Measurements from ENCODE around the gene DNMT1.

Gene DNMT1

DNA sequence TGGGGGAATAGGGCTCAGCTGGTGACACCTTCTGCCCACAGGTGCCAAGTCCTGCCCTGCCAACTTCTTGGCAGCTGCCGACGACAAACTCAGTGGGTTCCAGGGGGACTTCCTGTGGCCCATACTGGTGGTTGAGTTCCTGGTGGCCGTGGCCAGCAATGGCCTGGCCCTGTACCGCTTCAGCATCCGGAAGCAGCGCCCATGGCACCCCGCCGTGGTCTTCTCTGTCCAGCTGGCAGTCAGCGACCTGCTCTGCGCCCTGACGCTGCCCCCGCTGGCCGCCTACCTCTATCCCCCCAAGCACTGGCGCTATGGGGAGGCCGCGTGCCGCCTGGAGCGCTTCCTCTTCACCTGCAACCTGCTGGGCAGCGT is 81.2 kb downstream of the DNMT1 start:
- no peak for DNase-seq (ENCODE audit: low spot score)

DNA sequence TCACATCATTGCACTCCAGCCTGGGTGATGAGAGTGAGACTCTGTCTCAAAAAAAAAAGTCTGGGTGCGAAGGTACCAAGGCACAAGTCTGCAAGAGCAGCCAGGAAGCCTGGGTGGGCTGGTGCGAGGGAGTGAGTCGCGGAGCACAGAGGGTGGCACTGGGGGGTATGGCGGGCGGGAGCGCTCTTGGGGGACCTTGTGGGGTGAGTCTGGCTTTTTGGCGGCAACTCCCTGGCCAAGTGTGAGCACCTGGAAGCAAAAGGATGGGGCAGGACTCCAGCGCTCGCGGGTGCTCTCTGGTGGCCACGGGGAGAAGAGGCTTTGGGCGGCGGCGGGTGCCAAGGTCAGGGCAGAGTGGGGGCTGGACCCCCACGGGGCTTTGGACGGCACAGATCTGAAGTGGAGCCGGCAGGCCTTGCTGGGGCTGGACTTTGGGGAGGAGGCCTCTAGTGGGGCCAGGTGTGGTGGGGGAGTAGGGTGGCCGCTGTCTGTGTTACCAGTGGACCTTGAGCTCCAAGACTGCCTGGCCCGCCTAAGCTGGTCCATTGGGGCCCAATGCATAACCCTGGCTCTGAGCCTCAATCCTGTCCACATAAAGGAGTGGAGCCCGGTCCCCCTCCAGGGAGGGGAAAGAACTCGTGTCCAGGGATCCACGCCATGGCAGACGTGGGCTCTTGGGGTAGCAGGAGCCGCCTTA is 81.7 kb downstream of the DNMT1 start:
- DNase-seq (ENCODE audit: low spot score), result peak; percentile 49

DNA sequence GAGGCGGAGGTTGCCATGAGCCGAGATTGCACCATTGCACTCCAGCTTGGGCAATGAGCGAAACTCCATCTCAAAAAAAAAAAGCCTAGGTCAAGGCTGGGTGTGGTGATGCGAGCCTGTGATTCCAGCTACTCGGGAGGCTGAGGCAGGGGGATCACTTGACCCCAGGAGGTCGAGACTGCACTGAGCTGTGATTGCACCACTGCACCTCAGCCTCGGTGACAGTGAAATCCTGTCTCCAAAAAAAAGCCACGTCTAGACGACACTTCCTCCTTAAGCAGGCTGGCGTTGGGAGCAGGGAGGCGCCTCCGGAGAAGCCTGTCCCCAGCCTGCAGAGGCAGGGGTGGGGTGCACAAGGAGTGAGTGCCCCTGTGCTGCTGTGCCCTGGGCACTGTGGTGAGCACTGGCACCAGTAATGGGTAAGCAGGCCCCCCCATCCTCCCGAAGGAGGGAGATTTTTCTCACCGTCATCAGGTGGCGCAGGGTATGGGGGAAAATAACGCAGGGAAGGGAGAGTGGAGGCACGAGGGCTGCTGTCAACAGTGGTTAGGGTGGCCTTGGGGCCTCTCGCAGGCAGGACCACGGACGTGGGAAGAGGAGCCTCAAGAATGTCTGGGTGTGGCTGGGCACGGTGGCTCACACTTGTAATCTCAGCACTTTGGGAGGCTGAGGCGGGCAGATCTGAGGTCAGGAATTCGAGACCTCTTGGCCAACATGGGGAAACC is 82.6 kb downstream of the DNMT1 start:
- DNase-seq (ENCODE audit: low spot score), result no peak

DNA sequence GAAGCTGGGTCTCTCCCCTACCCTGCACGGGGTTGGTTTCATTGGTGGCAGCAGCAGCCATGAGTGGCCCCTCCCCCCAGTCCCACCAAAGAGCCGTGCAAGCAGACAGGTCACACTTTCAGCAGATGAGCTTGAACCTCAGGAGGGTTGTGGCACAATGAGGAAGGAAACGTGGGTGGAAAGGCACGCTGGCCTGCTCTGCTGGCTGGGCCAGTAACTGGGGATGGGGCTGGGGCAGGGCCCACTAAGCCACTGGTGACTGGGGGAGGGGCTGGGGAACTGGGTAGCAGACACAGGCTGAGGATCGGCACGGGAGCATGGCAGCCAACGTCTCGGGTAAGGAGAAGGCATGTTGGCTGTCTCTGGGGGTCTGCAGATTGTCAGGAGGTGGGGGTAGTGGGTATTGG is 83.3 kb downstream of the DNMT1 start, which contains the start of gene P2RY11:
Gene P2RY11, plus strand, starts transcription at position 289 of the 407 bp plus-strand sequence. Its CDS starts 29 bp downstream, at position 318.
- no peak for DNase-seq (ENCODE audit: low spot score)

DNA sequence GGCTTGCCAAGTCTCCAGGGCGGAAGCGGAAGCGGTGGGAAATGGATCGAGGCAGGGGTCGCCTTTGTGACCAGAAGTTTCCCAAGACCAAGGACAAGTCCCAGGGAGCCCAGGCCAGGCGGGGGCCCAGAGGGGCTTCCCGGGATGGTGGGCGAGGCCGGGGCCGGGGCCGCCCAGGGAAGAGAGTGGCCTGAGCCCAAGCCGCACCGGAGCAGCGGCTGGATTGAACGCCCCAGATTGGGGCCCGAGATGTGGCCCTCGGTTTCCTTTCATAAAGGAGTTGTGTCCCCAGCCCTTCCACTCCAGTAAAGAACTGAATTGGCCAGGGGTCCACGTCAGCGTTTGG is 83.8 kb downstream of the DNMT1 start:
- DNase-seq (ENCODE audit: low spot score), result no peak

DNA sequence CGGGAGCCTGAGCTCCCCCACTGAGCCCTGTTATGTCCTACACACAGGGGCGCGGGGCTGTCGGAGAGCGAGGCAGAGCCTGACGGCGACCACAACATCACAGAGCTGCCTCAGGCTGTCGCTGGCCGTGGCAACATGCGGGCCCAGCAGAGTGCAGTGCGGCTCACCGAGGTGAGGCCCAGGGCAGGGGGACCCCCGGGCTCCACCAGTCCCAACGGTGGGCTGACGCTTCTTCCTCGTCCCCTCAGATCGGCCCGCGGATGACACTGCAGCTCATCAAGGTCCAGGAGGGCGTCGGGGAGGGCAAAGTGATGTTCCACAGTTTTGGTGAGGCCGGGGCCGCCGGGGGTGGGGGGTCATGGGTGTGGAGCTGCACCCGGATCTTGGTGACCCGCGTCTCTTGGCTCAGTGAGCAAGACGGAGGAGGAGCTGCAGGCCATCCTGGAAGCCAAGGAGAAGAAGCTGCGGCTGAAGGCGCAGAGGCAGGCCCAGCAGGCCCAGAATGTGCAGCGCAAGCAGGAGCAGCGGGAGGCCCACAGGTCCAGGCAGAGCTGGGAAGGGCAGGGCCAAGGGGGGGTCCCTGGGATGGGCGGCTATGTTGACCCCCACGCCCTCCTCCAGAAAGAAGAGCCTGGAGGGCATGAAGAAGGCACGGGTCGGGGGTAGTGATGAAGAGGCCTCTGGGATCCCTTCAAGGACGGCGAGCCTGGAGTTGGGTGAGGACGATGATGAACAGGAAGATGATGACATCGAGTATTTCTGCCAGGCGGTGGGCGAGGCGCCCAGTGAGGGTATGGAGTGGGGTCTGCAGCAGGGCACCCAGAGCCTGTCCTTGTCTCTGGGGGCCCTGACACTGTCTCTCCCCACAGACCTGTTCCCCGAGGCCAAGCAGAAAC is 84.4 kb downstream of the DNMT1 start:
- no peak for DNase-seq (ENCODE audit: low spot score)

DNA sequence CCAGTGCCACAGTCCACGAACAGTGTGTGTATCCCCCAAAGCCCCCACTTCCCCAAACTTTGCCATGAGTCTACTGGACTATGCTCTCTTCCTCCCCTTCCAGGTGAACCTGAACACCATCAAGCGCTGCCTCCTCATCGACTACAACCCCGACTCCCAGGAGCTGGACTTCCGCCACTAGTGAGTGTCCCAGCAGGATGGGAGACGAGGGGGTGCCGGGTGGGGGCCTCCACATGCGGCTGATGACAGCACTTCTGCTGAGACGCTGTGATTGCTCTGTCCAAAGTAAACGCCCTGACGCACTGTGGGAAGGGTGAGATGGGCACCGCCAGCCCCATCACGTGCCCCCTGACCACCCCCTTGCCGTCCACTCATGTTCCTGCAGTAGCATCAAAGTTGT is 85.2 kb downstream of the DNMT1 start:
- DNase-seq (ENCODE audit: low spot score), result no peak

DNA sequence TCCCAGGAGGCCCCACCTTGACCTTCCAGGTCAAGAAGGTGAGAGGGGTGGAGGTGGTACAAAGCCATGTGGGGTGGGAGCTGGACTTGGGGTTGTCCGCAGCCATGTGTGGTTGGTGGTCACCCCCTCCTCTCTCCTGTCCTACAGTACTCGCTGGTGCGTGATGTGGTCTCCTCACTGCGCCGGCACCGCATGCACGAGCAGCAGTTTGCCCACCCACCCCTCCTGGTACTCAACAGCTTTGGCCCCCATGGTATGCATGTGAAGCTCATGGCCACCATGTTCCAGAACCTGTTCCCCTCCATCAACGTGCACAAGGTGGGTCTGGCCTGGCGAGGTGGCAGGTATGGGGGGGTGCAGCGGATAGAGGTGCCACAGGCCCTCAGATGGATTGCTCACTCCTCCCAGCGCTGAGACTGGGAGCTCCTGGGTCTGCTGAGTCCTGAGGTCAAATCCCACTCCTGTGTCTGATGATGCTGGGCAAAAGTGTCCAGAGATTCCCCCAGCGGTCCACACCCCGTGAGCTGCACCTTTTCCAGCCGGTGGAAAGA is 86.9 kb downstream of the DNMT1 start:
- DNase-seq (ENCODE audit: low spot score), result no peak

DNA sequence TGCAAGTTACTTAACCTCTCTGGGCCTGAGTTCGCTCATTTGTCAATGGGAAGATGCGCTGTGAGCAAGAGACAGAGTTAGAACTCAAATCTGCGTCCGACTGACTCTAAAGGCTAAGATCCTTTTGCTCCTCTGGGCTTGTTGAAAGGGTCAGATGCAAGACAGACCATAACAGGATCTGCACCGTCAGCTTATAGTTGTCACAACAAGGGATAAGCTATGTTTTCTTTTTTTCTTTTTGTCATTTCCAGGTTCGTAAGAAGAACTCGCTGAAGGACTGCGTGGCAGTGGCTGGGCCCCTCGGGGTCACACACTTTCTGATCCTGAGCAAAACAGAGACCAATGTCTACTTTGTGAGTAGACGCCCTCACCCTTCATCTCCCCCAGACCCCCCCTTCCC is 87.5 kb downstream of the DNMT1 start:
- no peak for DNase-seq (ENCODE audit: low spot score)

DNA sequence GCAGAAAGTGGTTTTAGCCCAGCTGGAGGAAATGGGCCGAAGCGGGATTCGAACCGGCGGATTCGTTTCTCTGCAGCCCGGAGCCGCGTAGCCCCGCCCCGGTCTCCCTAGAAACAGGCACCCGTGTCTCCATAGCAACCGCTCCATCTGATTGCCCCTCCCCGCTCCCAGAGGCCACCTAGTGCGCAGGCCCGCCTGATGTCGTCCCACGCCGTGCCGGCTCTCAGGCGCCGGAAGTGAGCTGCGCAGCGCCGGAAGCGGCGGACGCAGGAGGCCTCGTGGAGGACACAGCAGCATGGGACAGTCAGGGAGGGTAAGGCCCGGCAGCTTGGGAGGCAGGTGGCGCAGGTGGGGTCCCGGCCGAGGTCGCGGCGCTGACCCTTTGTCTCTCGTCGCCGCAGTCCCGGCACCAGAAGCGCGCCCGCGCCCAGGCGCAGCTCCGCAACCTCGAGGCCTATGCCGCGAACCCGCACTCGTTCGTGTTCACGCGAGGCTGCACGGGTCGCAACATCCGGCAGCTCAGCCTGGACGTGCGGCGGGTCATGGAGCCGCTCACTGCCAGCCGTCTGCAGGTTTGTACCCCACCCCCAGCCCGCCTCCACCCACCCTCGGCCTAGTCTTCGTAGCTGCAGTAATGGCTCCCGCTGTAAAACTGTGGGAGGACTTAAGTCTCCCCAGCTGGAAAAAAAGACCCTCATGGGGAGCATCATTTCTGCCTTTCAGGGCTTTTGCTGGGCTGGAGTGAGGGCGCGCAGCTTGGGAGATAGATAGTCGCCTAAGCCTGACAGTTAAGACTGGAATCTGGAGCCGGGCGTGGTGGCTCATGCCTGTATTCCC is 88.4 kb downstream of the DNMT1 start, which contains the start of gene PPAN:
Gene PPAN, plus strand, starts transcription at position 263 of the 837 bp plus-strand sequence. Its CDS starts 33 bp downstream, at position 296.
- peak; percentile 100 for DNase-seq (ENCODE audit: low spot score)

DNA sequence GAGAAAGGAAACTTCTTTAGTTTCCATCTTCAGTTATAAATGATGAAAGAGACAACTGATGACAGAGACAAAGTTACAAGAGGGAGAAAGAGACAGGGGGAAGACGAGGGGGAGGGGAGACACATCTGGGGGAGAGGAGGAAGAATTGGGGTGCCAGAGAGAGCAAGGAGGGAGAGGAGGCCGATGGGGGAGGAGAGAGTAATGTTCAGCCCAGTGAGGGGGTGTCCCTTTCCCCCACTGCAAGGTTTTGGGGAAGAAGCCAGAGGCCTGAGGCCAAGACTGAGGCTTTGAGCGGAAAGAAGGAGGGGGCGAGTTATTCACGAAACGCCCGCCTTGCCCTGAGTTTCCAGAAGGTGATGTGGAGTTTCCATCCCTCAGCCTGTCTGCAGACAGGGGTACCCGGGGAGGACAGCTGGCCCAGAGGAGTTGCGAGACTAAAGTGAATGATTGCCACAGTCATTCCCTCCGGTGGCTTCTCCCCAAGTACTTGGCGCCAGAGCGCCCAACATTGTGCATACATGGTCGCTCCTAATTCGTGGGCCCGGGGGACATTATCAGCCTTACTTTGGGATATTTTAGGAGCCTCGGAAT is 89.1 kb downstream of the DNMT1 start:
- no peak for DNase-seq (ENCODE audit: low spot score)

DNA sequence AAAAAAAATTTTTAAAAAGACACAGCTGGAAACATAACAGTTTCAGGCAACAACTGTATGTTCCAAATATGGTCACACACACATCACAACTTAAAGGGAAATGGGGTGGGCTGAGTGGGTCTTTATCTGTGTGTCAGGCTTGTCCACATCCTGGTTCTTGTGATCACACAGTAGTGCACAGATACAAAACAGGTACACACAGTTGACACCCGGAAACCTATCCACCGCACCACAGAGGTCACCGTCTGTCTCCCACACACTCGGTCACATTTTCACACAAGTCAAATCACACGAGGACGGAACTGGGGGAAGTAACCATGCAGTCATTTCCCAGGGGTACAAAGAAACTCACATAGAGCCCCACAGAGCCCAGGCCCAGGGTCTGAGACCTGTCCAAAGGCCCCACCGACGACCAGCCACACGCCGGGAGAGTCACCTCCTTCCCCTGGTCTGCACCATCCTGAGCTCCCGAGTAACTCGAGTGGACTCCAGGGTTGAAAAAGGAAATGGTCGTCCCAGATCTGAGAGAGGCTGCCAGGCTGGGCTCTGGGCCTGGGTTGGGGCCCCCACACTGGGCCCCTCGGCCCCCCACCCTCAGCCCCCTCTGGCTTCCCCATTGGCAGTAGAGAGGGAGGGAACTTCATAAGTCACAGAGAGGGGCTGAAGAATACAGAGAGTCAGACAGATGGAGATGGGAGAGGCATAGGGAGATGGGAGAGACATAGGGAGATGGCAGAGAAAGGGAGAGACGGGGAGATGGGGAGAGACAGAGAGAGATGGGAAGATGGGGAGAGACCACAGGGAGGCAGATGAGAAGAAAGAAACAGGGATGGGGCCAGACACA is 89.9 kb downstream of the DNMT1 start:
- DNase-seq (ENCODE audit: low spot score), result no peak

DNA sequence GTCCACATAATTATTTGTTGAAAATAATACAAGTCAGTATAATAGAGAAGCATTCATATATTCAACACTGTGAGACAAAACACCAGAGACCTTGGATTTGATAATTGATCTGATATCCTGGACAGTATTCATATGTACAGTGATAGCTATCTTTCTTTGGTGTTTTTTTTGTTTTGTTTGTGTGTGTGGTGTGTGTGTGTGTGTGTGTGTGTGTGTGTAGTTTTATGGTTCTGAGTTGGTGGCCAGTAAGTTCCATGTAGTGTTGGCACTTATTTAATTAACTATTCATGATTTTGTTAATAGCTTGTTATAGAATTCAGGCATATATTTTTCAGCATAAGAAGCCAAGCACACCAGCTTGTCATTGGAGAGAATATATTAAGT is 90.6 kb downstream of the DNMT1 start:
- no peak for DNase-seq (ENCODE audit: low spot score)

DNA sequence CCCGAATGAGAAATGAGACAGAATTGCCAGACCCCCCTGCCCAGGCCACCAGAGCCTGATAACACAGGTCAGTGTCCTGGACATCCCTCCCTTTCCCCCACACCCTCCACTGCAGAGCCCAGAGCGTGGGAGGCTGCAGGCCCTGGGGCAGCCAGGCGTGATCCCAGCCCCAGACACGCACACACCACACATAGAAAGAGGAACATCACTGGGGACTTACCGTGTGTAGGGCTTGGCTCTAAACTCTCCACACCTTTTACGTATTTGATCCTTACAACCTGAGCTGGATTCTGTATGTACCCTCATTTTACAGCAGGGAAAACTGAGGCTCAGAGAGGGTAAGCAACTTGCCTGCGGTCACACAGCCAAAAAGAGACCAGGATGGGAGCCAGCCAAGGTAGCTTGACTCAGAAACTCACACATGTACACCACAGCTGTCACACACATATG is 91.9 kb downstream of the DNMT1 start:
- DNase-seq (ENCODE audit: low spot score), result no peak

DNA sequence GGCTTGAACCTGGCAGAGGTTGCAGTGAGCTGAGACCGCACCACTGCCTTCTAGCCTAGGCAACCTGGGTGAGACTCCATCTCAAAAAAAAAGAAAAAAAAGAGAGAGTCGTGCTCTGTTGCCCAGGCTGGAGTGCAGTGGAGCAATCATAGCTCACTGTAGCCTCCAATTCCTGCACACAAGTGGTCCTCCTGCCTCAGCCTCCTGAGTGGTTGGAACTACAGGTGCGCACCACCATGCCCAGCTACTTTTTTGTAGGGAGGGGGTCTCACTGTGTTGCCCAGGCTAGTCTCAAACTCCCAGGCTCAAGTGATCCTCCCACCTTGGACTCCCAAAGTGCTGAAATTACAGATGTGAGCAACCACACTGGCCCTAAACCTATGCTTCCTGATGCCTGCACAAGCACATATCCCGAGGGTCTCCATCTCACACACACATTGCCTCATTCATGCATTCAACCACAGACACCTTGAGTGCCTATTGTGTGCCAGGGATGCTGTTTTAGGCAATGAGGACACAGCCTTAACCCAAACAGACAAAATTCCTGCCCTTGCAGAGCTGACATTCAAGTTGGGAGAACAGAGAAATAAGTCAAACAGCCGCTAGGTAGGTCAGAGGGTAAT is 94.5 kb downstream of the DNMT1 start:
- no peak for DNase-seq (ENCODE audit: low spot score)

DNA sequence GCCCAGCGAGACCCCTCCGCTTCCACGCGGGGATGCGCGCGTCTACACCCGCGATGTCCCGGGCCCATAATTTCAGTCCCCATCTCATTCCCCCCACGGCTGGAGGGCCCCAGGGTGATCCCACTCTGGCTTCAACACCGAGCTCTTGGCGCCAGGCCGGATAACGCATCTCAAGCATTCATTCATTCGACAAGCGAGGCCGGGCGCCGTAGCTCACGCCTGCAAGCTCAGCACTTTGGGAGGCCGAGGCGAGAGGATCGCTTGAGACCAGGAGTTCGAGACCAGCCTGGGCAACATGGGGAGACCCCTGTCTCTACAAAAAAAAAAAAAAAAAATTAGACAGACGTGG is 98.2 kb downstream of the DNMT1 start:
- no peak for DNase-seq (ENCODE audit: low spot score)

DNA sequence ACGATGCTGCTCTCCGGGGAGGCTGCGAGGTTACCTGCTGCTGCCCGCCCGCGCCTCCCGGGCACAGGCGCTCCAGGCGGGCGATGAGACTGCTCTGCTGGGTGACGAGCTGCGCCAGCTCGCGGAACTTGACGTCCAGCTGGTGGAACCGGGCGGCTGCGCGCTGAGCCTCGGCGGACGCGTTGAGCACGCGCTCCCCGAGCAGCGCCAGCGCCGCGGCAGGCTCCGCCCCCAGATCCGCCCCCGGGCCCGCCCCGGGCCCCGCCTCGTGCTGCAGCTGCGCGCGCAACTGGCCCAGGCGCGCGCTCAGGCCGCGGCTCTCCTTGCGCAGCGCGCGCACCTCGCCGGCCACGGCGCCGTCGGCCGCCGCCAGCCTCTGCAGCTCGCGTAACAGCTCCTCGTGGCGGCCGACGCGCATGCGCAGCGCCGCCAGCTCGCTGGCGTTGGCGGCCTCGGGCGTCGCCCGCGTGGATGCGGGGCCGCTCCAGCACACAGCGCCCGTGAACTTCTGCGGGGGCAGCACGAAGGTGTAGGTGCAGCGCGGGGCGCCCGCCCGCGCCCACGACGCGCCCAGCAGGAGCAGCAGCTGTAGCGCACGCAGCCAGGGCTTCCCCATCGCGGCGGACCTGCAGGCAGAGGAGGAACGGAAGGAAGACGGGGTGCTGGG is 98.7 kb downstream of the DNMT1 start:
- peak; percentile 100 for DNase-seq (ENCODE audit: low spot score)

DNA sequence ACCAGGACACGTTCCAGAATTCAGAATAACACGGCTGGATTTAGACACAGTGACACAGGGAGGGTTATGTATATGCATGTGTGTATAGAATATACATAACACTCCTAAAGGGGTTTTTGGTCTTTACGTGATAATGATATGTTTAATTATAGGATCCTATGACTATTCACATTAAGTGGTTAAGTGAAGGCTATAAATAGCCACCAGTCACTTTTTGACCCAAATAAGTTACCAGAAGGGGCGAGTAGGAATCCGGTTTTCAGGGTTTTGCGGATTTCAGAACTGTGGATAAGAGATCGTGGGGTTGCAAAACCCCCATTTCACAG is 99.2 kb downstream of the DNMT1 start:
- DNase-seq (ENCODE audit: low spot score), result no peak

All from AG20443 (cell line).